Loucy (cell line): ENCODE results near the gene NFIL3.
A peak's percentile ranks its signal among the peaks of the same experiment; 100 is the strongest.

Source experiments
- H2AFZ ChIP-seq: fragments of 200-600 bp; sonication (generic); 2 replicates; pipeline ENCODE4 v1.6.0; 2016; ENCODE audit warnings: antibody characterized with exemption, mild to moderate bottlenecking, low read length, moderate library complexity
- H3F3A ChIP-seq: fragments of 200-600 bp; 2 replicates; pipeline ENCODE4 v1.6.0; 2016; ENCODE audit warnings: antibody characterized with exemption, low read depth, mild to moderate bottlenecking
- H3K27me3 ChIP-seq: fragments of 200-600 bp; sonication (generic); 2 replicates; pipeline ENCODE4 v1.6.1; 2014; ENCODE audit warnings: low read length, mild to moderate bottlenecking; ENCODE audit not compliant: insufficient read depth, poor library complexity, severe bottlenecking
- H3K36me3 ChIP-seq: fragments of 200-600 bp; sonication (generic); 2 replicates; pipeline ENCODE4 v1.6.1; 2016; ENCODE audit warnings: low read length; ENCODE audit not compliant: insufficient read depth
- H3K4me1 ChIP-seq: fragments of 200-600 bp; sonication (generic); 2 replicates; pipeline ENCODE4 v1.5.1; 2014; ENCODE audit warnings: low read length, mild to moderate bottlenecking; ENCODE audit not compliant: insufficient read depth, poor library complexity, severe bottlenecking
- H3K4me2 ChIP-seq: fragments of 200-600 bp; sonication (generic); 2 replicates; pipeline ENCODE4 v1.6.0; 2014; ENCODE audit warnings: antibody characterized with exemption, low read length, low read depth, mild to moderate bottlenecking; ENCODE audit not compliant: poor library complexity, severe bottlenecking
- H3K4me3 ChIP-seq: fragments of 200-600 bp; sonication (generic); 2 replicates; pipeline ENCODE4 v1.5.1; 2014; ENCODE audit warnings: low read length, mild to moderate bottlenecking, mixed read lengths; ENCODE audit not compliant: poor library complexity, severe bottlenecking
- H3K79me2 ChIP-seq: fragments of 200-600 bp; sonication (generic); 2 replicates; pipeline ENCODE4 v1.6.1; 2014; ENCODE audit warnings: low read length; ENCODE audit not compliant: insufficient read depth
- H3K9ac ChIP-seq: fragments of 200-600 bp; sonication (generic); 2 replicates; pipeline ENCODE4 v1.6.0; 2014; ENCODE audit warnings: mild to moderate bottlenecking, low read depth, low read length, moderate library complexity; ENCODE audit not compliant: poor library complexity, severe bottlenecking
- H3K9me2 ChIP-seq: fragments of 200-600 bp; sonication (generic); replicated peaks from 2 replicates; pipeline ENCODE4 v1.6.1; 2016; ENCODE audit warnings: low read depth, low read length, mixed read lengths
- H3K9me3 ChIP-seq: fragments of 200-600 bp; sonication (generic); 2 replicates; pipeline ENCODE4 v1.6.1; 2014; ENCODE audit warnings: mild to moderate bottlenecking, antibody characterized with exemption, low read length, low read depth; ENCODE audit not compliant: insufficient read depth
- H4K20me1 ChIP-seq: fragments of 200-600 bp; sonication (generic); 2 replicates; pipeline ENCODE4 v1.6.0; 2014; ENCODE audit warnings: antibody characterized with exemption, low read length, mild to moderate bottlenecking; ENCODE audit not compliant: insufficient read depth, poor library complexity, severe bottlenecking
- EZH2phosphoT487 ChIP-seq: fragments of 200-600 bp; IDR thresholded peaks from 2 replicates; pipeline ENCODE4 v1.6.1; 2018; ENCODE audit warnings: antibody characterized with exemption, mild to moderate bottlenecking, moderate library complexity, borderline replicate concordance
- TF ChIP-seq, protein P1 (sequence below): fragments of 200-600 bp; sonication (generic); conservative IDR thresholded peaks from 2 replicates; pipeline ENCODE4 v1.5.1; 2014; ENCODE audit warnings: mild to moderate bottlenecking, antibody characterized with exemption, low read length

The NFIL3 gene

DNA sequence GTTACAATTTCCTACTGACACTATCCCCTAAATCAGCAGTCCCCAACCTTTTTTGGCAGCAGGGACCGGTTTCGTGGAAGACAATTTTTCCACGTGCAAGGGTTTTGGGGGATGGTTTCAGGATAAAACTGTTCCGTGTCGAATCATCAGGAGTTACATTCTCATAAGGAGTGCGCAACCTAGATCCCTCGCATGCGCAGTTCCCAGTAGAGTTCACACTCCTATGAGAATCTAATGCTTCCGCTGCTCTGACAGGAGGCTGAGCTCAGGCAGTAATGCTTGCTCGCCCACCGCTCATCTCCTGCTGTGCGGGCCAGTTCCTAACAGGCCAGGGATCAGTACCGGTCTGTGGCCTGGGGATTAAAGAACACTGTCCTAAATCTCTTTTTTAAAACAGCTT lies 13.2 kb upstream of the NFIL3 start:
- Histone ChIP-seq H3K4me2 (no peak overlapping the region), H2AFZ (no peak overlapping the region), H3F3A (no peaks in the 10 kb centered on the region), H3K4me1 (no peaks in the 10 kb centered on the region), H3K9me3 (no peaks in the 10 kb centered on the region), H3K9ac (no peak overlapping the region), H3K79me2 (no peaks in the 10 kb centered on the region), H4K20me1 (no peaks in the 10 kb centered on the region), H3K36me3 (no peaks in the 10 kb centered on the region), H3K4me3 (no peak overlapping the region), H3K9me2 (no peaks in the 10 kb centered on the region), H3K27me3 (peaks cover 6% of the 10 kb centered on the region)
- no peak for TF ChIP-seq EZH2phosphoT487
- TF ChIP-seq, protein P1, sequence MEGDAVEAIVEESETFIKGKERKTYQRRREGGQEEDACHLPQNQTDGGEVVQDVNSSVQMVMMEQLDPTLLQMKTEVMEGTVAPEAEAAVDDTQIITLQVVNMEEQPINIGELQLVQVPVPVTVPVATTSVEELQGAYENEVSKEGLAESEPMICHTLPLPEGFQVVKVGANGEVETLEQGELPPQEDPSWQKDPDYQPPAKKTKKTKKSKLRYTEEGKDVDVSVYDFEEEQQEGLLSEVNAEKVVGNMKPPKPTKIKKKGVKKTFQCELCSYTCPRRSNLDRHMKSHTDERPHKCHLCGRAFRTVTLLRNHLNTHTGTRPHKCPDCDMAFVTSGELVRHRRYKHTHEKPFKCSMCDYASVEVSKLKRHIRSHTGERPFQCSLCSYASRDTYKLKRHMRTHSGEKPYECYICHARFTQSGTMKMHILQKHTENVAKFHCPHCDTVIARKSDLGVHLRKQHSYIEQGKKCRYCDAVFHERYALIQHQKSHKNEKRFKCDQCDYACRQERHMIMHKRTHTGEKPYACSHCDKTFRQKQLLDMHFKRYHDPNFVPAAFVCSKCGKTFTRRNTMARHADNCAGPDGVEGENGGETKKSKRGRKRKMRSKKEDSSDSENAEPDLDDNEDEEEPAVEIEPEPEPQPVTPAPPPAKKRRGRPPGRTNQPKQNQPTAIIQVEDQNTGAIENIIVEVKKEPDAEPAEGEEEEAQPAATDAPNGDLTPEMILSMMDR, result no peak

DNA sequence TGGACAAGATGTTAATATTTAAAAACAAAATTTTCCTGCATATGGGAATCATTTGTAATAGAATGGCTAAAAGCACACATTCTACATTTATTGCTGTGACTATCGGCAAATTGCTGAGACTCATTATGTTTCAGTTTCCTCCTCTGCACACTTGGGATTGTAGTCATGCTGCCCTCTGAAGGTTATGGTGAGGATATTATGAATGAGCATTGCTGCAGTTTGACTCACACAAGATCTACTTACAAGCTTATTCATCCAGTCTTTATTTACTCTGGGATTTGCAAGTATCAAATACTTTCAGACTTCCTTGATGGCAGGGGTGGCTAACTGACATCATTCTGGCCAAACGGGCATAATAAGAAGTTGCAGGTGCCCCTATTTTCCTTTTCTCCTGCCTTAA lies 9.5 kb upstream of the NFIL3 start:
- no peaks in the 10 kb centered on the region for H3K9me3 ChIP-seq
- H2AFZ ChIP-seq, result no peak overlapping the region
- H3K4me3 ChIP-seq, result no peak overlapping the region
- no peak overlapping the region for H3K4me2 ChIP-seq
- H3K79me2 ChIP-seq, result no peaks in the 10 kb centered on the region
- no peak overlapping the region for H3K9ac ChIP-seq
- TF ChIP-seq, protein P1, result peak; percentile 66
- no peak for TF ChIP-seq EZH2phosphoT487
- H3F3A ChIP-seq, result no peaks in the 10 kb centered on the region
- no peaks in the 10 kb centered on the region for H3K4me1 ChIP-seq
- no peaks in the 10 kb centered on the region for H3K36me3 ChIP-seq
- H3K27me3 ChIP-seq, result no peaks in the 10 kb centered on the region
- no peaks in the 10 kb centered on the region for H4K20me1 ChIP-seq
- no peaks in the 10 kb centered on the region for H3K9me2 ChIP-seq

DNA sequence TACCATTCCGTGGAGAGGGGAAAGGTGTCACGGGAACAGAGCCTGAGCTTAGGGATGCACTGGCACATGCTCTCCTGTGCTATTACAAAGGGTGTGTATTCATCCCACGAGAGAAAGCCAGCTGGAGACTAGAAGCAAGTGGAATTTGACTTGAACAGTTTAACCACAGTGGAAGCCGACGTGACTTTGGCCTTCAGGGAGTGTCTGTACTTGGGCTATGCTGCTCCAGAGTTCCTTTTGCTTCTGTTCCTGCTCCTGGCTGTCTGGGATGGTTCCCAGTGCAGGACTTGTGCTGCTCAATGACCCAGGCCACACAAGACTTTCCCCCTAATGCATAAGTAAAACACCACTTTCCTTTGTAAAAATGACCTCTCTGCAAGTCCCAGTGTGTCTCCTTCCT lies 7.9 kb upstream of the NFIL3 start:
- no peak overlapping the region for H3K4me2 ChIP-seq

More for the DNA sequence above, 7.9 kb upstream of the NFIL3 start:
- no peaks in the 10 kb centered on the region for H3K4me1 ChIP-seq
- H3K9ac ChIP-seq, result no peak overlapping the region
- no peaks in the 10 kb centered on the region for H3K79me2 ChIP-seq
- no peaks in the 10 kb centered on the region for H3F3A ChIP-seq
- H3K9me3 ChIP-seq, result no peaks in the 10 kb centered on the region
- TF ChIP-seq, protein P1, result no peak
- TF ChIP-seq EZH2phosphoT487, result no peak
- H3K9me2 ChIP-seq, result no peaks in the 10 kb centered on the region
- no peak overlapping the region for H3K4me3 ChIP-seq
- no peaks in the 10 kb centered on the region for H4K20me1 ChIP-seq
- H2AFZ ChIP-seq, result no peak overlapping the region
- no peaks in the 10 kb centered on the region for H3K27me3 ChIP-seq
- H3K36me3 ChIP-seq, result no peaks in the 10 kb centered on the region
